Globus pallidus (tissue), 1 donor: ENCODE measurements around the gene RPS2.
A peak's percentile ranks its signal among the peaks of the same experiment; 100 is the strongest.

ENCODE experiments used
- DNase-seq: peaks from one replicate; pipeline ENCODE4 v3.0.0-alpha.2; 2015; ENCODE audit warnings: low spot score

RPS2 gene

DNA sequence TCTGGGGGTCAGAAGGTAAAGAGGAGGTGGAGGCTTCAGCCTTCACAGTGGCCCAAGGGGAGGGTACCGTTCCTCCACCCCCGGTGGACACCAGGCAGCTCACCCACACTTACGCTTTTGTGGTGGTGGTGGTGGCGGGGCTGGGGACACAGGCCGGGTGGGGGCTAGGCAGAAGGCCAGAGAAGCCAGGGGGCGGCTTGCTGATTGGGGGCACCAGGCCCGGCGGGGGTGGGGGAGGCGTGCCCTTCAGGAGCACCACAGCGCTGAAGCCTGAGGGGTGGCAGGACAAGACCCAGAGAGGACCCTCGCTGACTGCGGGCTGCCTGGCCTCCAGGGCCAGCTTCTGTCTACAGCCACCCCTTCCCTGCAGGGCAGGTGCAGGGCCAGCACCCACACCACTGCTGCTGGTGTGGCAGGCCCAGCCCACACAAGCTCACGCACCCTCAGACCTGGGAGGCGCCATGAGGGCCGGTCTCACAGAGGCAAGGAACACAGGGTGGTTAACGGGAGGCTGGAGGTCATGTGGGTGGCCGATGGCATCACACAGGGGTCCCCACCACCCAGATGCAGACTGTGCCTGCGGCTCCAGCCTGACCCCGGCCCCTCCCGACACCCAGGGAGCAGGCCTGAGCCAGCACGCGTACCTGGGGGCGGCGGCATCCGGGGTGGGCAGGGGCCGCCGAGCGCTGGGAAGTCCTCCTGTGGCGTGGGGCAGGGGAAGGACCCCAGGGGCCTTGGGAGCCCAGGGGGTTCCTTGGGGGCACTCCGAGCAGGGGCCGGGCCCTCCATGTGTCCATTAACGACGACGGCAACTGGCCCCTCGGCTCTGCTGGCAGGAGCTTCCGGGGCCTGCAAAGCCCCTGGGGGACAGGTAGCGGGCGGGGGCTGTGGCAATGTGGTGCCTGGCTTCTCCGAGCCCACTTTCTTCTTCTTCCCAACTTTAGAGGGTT is 34.5 kb upstream of the RPS2 start:
- no peak for DNase-seq

DNA sequence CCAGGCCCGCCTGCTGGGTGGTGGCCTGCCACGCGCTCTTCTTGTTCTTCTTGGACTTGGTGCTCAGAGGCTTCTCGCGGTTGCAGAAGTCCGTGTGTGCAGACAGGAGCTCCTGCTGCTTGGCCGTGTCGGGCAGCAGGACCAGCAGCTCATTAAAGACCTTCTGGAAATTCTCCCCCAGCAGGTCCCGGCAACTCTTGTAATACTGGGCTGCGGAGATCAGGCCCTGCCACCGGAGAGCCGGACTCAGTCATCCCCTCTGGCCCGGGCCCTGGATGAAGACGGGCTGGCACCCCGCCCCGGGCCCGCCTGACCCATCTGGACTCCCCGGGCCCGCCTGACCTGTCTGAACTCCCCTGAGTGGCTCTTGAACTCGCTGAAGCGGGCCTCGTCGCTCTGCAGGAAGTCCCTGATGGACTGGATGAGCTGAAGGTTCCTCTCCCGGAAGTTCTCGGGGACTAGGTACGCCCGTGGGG is 33.8 kb upstream of the RPS2 start:
- DNase-seq = no peak

DNA sequence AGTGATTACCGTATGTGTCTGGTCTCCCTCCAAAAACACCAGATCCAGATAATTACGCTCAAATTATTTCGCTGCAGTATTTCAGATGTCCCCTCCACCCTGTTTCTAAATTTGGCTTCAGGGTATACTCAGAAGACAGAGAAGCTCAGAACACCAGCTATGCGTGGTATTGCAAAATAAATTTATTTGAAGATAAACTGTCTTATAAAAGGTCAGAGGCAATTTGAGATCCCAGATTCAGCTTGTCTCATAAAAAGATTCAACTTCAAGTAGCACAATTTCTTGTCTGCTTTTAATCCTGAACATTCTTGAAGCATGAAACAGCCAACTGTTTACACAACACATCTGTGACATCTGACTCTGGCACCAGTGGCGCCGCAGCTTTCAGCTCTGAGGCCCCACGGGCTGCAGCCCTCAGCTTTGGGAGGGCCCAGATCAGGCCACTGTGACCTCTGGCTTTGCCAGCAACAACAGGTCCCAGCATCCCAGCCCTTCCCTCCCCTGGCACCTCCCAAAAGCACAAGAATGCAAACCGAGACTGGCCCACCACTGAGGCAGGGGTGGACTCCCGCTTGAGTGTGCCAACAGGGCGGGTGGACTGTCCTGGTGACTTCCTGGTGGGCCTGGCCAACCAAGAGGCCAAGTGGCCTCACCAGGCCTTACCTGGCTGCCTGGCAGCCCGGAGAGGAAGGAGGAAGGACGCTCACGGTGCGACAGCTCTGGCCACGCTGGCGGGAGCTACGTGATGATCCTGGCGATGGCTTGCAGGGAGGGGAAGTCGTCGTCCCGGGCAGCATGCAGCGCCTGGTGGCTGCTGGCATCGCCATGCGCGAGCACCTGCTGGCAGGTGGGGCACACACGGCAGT is 33.1 kb upstream of the RPS2 start:
- no peak for DNase-seq

DNA sequence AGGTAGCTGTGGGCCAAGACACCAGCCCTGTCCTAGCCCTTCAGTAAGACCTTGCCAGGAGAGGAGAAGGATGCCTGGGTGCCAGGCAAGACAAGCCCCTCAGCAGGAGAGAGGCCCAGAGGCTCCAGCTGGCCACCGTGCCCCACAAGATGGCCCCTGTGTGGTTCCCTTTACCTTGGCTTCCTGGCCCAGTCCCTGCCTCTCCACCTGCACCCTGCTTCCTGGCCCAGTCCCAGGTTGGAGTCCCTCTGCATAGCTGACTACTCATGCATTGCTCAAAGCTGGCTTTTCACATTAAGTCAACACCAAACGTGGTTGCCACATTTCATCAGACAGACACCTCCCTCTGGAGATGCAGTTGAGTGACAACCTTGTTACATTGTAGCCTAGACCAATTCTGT is 29.1 kb upstream of the RPS2 start:
- no peak for DNase-seq

DNA sequence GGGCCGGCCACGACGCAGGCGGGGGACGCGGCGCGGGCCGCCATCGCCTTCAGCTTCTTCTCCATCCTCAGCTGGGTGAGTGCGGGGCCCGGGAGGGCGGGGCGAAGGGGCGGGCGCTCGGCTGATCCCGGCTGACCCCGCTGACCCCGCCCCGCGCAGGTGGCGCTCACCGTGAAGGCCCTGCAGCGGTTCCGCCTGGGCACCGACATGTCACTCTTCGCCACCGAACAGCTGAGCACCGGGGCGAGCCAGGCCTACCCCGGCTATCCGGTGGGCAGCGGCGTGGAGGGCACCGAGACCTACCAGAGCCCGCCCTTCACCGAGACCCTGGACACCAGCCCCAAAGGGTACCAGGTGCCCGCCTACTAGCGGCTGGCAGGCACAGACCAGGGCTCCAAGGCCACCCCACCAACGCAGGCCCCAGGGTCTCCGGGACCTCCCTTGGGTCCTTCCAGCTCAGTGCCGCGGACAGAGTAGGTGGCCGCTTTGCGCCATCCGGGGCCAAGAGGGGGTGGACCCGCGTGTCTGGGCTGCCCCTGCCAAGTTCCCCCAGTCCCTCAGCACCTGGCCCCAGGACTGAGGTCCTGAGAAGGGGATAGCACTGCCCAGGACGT is 28.2 kb upstream of the RPS2 start:
- no peak for DNase-seq

DNA sequence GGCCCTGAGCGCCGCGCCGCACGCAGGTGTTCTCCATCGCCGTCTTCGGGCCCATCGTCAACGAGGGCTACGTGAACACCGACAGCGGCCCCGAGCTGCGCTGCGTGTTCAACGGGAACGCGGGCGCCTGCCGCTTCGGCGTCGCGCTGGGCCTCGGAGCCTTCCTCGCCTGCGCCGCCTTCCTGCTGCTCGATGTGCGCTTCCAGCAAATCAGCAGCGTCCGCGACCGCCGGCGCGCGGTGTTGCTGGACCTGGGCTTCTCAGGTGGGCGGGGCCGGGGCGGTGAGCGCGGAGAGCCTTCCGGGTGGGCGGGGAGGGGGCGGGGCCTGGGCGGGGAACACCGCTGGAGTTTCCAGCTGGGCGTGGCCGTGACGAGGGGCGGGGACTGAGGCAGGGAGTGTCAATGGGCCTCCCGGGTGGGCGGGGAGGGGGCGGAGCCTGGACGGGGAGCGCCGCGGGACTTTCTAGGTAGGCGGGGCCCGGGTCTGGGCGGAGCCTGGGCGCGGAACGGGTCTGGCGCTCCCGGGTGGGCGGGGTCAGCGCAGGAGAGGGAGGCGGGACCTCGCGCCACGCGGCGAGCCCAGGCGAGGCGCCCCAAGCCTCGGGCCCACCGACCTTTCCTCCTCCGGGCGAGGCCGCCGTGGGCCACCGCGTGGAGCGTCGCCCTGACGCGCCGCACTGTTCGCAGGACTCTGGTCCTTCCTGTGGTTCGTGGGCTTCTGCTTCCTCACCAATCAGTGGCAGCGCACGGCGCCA is 27.5 kb upstream of the RPS2 start:
- peak; percentile 78 for DNase-seq

DNA sequence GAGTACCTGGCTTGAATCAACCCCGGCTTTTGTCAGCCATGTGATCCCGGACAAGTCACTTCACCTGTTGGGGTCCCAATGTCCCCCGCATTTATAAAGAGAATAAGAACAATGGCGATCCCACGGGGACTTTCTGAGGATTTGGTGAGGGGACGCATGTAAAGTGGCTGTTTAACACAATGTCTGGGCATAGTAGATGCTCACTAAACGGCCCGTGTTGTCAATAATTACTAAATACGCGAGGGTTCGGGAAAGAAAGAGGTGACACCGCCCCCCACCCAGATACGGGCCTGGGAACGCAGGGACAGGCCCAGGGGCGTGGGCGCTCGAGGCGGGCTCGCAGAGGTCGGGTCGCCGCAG is 26.9 kb upstream of the RPS2 start:
- no peak for DNase-seq

DNA sequence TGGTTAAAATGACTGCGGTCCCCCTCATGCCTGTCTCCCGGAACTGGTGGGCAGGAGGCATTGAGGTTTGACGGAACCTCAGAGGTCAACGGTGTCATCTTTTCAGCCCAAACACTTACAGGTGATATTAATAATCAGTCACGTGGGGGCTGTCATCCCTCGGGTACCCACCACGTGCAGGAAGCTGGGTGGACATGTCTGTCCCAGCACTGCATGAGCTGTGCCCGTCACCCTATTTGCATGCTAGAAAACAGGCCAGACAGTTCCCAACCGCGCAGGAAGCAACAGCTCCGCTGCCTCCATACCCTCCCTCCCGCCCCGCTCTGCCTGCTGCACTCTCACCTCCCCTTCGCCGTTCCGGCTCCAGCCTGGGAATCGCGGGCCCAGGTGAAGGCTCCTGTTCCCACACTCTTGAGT is 26.5 kb upstream of the RPS2 start:
- DNase-seq = no peak

DNA sequence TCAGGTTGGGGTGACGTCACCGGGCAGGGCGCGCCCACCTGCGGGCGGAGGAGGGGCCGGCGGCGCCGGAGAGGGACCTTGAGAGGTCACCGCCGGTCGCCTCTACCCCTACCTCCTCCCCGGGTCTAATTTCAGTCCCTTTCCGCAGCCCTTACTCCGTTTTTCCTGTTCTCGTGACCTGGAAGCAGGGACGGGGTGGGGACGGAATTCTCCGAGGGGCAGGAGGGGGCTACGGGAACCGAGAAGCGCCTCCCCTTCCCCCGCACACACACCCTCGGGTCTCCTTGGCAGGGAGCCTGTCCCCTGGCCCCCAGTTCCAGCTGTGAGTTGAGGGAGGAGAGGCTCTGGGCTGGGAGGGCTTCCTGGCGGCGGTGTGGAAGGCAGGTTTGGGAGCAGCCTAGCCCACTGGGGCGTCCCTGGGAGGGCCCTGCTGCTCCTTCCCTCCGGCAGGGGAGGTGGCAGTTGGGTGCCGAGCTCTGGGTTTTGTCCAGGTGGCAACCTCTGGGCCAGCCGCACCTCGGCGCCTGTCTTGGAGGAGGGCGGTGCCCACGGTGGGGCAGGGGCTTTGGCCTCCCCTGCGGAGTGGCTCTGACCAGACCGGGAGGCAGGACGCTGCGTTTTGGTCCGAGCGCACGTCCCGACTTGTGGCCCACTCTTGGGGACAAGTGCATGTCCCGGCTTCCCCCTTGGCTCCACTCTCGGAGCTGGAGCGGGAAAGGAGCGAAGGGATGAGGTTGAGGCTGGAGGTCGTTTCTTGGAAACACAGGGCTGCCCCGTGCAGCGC is 25.9 kb upstream of the RPS2 start:
- DNase-seq = no peak

DNA sequence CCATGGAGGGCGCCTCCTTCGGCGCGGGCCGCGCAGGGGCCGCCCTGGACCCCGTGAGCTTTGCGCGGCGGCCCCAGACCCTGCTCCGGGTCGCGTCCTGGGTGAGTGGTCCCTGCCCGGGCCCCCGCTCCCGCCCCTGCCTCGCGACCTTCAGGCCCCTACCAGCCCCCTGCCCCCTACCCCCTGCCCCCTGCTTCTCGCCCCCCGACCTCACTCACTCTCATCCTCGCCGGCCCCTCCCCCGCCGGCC is 25.4 kb upstream of the RPS2 start:
- no peak for DNase-seq

DNA sequence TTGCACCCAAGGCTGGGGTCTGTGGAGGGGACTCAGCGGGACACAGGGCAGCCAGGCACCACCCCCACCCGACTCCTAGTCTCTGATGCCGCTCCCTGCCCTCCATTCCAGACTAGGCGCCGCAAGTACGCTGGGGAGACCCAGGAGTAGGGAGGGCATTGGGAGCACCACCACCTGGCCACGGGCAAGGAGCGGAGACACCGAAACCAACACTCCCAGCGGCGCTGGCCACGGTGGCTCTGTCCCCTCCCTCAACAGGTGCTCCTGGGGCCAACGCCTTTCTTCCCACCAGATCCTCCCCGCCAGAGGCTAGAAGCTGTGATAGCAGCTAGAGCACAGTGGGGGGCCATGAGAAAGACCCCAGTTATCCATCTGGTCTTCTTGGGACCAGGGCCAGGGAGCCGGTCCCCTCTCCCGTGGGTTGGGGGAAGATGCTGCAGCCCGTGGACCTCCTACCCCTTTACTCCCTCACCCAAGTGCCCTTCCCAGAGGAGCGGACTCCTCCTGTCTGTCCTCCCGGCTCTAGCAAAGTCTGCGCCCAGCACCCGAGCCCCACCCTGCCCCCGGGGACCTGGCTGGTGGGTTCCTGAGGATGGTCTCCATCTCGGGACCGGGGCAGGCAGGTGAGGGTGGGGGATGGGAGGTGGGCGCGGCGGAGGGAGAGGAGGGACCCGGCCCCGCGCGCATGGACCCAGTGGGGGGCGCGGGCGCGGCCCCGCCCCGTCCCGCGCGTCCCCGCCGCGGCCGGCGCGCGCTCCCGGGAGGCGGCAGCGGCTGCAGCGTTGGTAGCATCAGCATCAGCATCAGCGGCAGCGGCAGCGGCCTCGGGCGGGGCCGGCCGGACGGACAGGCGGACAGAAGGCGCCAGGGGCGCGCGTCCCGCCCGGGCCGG is 24.8 kb upstream of the RPS2 start, which contains the start of gene SYNGR3:
Gene SYNGR3 (plus strand): TSS at position 762 of the 892 bp plus-strand sequence. CDS start 133 bp downstream, outside the sequence.
- no peak for DNase-seq

DNA sequence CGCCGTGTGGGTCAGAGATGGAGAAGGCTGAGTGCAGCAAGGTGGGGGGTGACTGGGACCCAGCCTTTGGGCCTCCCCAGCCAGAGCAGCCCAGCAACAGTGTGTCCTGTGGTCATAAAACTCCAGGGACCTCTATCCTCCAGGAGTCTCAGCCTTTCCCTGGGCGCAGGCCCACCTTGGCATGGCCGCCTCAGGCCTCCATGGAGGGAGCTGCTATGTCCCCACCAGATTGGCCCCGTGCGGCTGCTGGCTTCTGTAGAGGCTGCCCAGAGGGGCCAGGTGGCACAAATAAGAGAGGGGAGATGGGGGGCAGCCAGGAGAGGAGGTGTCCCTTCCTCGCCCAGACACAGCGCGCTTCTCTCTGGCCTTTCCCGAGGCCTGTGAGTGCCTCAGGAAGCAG is 22.6 kb upstream of the RPS2 start:
- no peak for DNase-seq

DNA sequence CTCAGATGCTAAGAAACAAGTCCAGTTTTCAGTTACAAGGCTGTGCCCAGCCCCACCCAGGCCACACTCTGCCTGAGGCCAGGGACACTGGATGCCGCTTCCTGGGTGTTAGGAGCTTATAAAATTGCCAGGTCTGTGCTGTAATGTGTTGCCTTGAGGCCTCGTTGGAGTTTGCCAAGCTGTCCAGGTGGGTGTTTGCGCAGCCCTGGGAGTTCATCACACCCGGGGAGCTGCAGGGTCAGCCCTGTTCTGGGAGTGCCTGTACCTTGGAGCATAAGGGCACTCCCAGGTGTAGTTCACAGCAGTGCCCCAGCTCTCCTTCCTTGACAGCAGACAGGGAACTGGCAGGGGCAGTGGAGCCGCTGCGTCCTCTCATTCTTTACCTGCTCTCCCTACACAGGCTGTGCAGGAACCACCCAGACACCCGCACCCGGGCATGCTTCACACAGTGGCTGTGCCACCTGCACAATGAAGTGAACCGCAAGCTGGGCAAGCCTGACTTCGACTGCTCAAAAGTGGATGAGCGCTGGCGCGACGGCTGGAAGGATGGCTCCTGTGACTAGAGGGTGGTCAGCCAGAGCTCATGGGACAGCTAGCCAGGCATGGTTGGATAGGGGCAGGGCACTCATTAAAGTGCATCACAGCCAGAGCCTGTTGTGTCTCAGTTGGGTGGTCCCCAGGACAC is 21.0 kb upstream of the RPS2 start:
- DNase-seq = no peak

DNA sequence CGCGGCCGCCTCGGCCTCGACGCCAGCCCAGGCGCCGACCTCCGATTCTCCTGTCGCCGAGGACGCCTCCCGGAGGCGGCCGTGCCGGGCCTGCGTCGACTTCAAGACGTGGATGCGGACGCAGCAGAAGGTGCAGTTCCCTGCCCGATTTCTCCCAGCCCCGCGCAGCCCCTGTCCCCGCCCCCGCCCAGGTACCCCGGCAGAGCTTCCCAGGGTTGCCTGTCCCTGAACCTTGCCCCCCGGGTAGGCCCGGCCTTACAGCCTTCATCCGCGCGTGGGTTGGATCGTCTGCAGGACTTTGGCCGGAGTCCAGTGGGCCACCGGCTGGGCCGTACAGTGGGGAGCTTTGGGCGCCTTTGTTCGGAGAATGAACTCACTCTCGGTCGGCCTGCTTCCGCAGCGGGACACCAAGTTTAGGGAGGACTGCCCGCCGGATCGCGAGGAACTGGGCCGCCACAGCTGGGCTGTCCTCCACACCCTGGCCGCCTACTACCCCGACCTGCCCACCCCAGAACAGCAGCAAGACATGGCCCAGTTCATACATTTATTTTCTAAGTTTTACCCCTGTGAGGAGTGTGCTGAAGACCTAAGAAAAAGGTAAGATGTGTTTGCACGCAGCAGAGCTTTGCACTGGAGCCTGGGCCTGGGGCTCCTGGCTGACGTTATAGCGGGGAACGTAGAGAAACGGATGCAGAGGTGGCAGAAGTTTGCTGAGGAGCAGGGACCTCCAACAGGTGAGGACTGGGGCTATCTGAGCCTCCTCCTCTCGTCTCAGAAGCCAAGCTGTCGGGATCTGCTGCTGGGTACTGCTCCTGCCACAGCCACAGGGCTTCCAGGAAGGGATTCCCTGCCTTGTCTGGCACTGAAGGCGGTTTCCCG is 20.0 kb upstream of the RPS2 start:
- DNase-seq = no peak

DNA sequence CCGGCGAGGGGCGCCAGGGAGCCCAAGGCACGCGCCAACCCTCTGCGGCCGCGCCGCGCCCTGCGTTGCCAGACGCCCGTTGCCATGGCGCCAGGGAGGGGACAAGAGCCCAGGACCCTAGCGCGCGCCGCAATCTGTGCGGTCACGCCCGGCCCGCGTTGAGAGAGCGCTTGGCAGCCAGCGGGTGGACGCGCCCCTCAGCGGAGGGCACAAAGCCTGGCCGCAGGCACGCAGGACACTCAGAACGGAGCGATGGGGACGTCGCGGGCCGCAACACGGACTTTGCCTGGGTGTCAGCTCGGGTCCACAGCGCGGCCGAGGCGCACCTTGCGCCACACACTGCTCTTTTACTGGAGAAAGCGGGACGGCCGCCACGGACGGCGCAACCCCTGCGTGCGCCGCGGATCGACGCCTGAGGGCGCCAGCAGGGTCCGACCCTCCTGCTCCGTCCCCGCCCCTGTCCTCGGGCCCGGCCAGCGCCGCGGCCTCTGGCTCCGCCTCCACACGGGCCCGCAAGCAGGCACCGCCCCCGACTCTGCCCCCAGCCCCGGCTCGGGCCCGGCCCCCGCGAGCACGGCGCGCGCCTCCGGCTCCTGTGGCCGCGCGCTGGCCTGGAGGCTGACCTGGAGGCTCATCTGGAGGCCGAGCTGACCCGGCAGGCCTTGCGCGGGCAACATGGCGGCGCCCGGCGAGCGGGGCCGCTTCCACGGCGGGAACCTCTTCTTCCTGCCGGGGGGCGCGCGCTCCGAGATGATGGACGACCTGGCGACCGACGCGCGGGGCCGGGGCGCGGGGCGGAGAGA is 19.1 kb upstream of the RPS2 start, which contains the start of gene GFER:
Gene GFER (plus strand): TSS at position 650 of the 803 bp plus-strand sequence. CDS start 26 bp downstream, at position 676.
- peak; percentile 91 for DNase-seq

DNA sequence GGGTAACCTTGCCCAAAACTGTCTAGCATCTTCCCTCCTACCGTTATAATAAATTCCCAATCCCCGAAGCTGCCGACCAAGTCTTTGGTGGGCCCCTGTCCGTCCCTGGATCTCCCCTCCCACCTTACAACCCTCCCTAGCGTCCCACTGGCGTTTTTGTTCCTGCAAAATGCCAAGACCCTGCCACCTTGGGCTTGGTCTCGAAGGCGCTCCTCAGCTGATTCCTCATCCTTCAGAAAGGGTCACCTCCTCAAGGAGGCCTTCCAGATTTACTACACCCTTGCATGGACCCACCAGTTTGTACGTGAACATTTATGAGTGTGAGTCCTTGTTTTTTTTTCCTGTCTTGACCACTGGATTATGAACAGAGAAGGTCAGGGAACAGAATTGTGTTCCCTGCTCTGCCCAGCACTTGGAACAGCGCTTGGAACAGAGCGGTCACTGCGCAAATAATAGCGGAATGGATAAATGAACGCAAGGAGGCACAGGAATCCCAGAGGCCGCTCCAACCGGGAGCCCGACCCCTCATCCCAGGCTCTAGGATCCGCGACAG is 18.4 kb upstream of the RPS2 start:
- no peak for DNase-seq

DNA sequence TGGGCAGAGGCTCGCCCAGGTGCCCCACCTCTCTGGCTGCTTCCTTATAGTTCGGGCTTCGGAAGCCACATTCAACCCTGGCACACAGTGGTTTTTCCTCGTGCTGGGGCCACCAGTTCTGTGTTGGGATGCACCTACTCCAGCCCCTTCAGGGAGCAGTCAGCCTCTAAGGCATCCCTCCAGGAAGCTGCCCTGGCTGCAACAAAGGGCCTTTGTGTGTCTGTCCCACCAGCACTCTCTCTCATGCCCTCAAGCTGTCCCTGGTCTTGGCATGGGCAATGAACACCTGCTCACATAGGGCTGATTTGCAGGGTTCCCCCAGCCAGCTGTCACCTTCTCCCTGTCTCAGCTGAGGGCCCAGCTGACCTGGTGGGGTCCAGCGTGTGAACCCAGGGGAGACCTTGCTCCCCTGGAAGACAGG is 17.4 kb upstream of the RPS2 start:
- DNase-seq = peak; percentile 55
